ENCODE data around the gene ZMIZ1.

The ZMIZ1 gene

DNA sequence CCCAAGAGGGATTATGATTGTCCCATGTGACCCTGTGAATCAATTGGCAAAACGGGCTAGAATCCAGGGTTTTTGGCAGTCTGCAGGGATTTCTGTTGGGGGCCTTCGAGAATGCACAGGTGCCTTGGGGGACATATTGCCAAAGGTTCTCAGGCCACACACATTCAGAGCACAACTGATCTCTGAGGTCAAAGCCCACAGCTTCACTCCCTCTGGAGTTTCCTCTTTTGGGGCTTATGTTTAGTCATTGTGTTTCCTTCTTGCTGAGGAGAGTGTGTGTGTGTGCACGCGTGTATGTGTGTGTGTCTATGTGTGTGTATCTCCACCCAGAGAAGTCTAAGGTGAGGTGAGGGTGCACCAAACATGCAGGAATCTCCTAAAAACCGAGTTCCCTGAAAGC lies 287.3 kb downstream of the ZMIZ1 start:
- DNase-seq (ENCODE audit: low spot score), result no peak

DNA sequence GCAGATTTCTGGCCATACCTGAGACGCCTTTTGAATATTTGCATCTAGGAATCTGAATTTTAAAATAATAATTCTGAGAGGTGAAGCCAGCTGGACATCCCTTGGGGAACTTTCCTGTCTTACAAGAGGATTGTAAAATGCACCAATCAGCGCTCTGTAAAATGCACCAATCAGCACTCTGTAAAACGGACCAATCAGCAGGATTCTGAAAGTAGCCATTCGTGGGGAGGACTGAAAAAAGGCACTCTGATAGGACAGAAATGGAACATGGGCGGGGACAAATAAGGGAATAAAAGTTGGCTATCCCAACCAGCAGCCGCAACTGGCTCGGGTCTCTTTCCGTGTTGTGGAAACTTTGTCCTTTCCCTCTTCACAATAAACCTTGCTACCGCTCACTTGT lies 288.4 kb downstream of the ZMIZ1 start:
- no peak for DNase-seq (ENCODE audit: low spot score)

GRCh38 chr10:79358811-79359210 lies 290.0 kb downstream of the ZMIZ1 start:
- no peak for DNase-seq (ENCODE audit: low spot score)

- no peak for DNase-seq (ENCODE audit: low spot score)
Measured at GRCh38 chr10:79359816-79360498, 291.2 kb downstream of the ZMIZ1 start.

- no peak for DNase-seq (ENCODE audit: low spot score)
Measured at GRCh38 chr10:79360499-79361342, 292.0 kb downstream of the ZMIZ1 start.

- no peak for DNase-seq (ENCODE audit: low spot score)
Measured at GRCh38 chr10:79361726-79362397, 293.1 kb downstream of the ZMIZ1 start.
